Measurements from ENCODE around the gene NANS. TPM values are rescaled to one million over a fixed set of nuclear protein-coding genes. Genes with fewer than 3 reads are reported as not detected.

NANS gene
- total and polyA plus RNA-seq, 2 of the 8 experiments (the other 6 are each of a cell fraction or from before 2014, with no cell fraction given), result 56.5 to 67.3 TPM

DNA sequence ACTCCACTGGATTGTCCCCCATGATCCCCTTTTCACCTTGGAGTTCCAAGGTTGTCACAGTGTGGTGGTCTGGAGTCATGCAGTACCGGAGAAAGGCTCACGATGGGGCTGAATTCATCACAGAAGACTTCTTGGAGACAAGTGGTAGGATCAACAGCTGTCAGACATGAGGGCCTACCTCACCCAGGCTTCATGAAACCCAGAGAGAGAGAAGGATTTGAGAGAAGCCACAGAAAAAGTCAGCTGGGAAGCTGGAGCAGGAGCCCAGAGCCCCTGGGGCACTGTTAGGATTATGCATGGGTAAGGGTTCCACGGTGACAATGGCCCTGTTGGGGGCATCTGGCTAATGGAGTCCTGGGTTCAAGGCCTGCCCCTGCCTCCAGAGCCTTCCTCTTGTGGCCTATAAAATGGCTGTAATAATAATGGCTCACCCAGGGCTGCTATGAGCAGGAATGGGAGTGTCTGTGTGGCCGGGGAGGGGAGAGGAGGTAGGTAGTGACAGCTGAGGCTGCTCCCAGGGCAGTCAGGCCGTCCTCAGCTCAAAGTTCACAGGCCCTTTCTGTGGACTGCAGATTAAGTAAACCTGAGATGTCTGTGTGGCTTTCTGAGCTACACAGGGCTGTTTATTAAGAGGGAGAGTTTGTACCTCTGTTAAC, 61.6 kb downstream of the NANS start:
- no peak for DNase-seq (ENCODE audit: low read depth in 1 of 2, low spot score in 2 of 2)
- H2BK5ac ChIP-seq (ENCODE audit: low read depth, low read length), result no peak overlapping the region

More for the DNA sequence above, 61.6 kb downstream of the NANS start:
- TF ChIP-seq CTBP2 (IDR thresholded peaks at IDR 0.05; ENCODE audit: borderline replicate concordance, insufficient read depth, insufficient read length, low read length), result no peak
- peak; percentile 41 to 49; a peak in 3 of 4 replicates for TF ChIP-seq RAD21 (IDR thresholded peaks at IDR 0.05 in 1 of 2, conservative IDR thresholded peaks at IDR 0.05 in 1 of 2; ENCODE audit: low read depth in 2 of 2, low read length in 2 of 2)
- no peak for TF ChIP-seq KDM4A (IDR thresholded peaks at IDR 0.05; ENCODE audit: low read depth, low read length, severe bottlenecking)
- TF ChIP-seq, protein P1, sequence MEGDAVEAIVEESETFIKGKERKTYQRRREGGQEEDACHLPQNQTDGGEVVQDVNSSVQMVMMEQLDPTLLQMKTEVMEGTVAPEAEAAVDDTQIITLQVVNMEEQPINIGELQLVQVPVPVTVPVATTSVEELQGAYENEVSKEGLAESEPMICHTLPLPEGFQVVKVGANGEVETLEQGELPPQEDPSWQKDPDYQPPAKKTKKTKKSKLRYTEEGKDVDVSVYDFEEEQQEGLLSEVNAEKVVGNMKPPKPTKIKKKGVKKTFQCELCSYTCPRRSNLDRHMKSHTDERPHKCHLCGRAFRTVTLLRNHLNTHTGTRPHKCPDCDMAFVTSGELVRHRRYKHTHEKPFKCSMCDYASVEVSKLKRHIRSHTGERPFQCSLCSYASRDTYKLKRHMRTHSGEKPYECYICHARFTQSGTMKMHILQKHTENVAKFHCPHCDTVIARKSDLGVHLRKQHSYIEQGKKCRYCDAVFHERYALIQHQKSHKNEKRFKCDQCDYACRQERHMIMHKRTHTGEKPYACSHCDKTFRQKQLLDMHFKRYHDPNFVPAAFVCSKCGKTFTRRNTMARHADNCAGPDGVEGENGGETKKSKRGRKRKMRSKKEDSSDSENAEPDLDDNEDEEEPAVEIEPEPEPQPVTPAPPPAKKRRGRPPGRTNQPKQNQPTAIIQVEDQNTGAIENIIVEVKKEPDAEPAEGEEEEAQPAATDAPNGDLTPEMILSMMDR (IDR thresholded peaks at IDR 0.05; ENCODE audit: control extremely low read depth in 1 of 3, insufficient read depth in 1 of 3, low read depth in 1 of 3, low read length in 3 of 3), result peak; percentile 11 to 44 (median 11); a peak in 3 of 4 replicates
- ChIA-PET POLR2A (ENCODE audit: partially characterized antibody) (interaction anchor here (0.5 to 1.9 kb wide), 6 partner anchors 12 to 84 kb away, joined by 3 to 7 read pairs (median 3); no protein-coding TSS in a partner anchor), CTCF (ENCODE audit: partially characterized antibody) (interaction anchor here (1.0 to 2.2 kb wide), 16 partner anchors 13 to 146 kb away, joined by 3 to 11 read pairs (median 4); partner anchors contain the start of gene TBC1D2)
- Histone ChIP-seq H2AFZ (ENCODE audit: low read length) (peak overlapping the region; percentile 61; the same call in 1 of the 2 replicates), H3K18ac (ENCODE audit: extremely low read depth, low read length) (peak overlapping the region; percentile 96; the same call in 1 of the 2 replicates), H2AK5ac (ENCODE audit: low read depth, low read length) (no peak overlapping the region), H2BK12ac (ENCODE audit: low read depth, low read length) (no peak overlapping the region), H2BK20ac (ENCODE audit: low read length) (no peak overlapping the region; the same call in 1 of the 2 replicates), H3K36me3 (ENCODE audit: control insufficient read depth in 2 of 4, insufficient read depth in 4 of 4, low read length in 3 of 4) (no peaks in the 10 kb centered on the region), H4K8ac (ENCODE audit: extremely low read depth, insufficient read depth, low read length) (no peak overlapping the region), H3K14ac (ENCODE audit: insufficient read length) (no peak overlapping the region), H3K4me3 (ENCODE audit: extremely low read depth in 1 of 4, insufficient read depth in 2 of 4, low read depth in 3 of 4, low read length in 4 of 4) (peak overlapping the region; percentile 40 to 63 (median 54); a peak in 7 of 8 replicates), H3K4me1 (replicated peaks in 1 of 4; ENCODE audit: control insufficient read depth in 3 of 4, insufficient read depth in 4 of 4, low read length in 3 of 4) (peaks cover 0 to 8% (median 3%) of the 10 kb centered on the region in 4 experiments; a peak in 4 of 7 replicates), H4K20me1 (replicated peaks in 1 of 2; ENCODE audit: control insufficient read depth in 1 of 2, insufficient read depth in 2 of 2, low read length in 2 of 2) (no peaks in the 10 kb centered on the region), H3K56ac (replicated peaks; ENCODE audit: insufficient read length, low read depth, low read length) (no peak overlapping the region), H3K4ac (replicated peaks; ENCODE audit: insufficient read length, low read depth, low read length) (no peak overlapping the region), H3K27ac (ENCODE audit: low read depth, low read length) (no peak overlapping the region), H4K5ac (ENCODE audit: insufficient read length, low read depth, low read length) (no peak overlapping the region), H3K79me1 (ENCODE audit: low read depth, low read length) (no peaks in the 10 kb centered on the region), H3K4me2 (ENCODE audit: insufficient read depth in 1 of 2, low read depth in 2 of 2, low read length in 2 of 2) (peak overlapping the region; percentile 35 to 82), H3K79me2 (ENCODE audit: control insufficient read depth in 1 of 2, insufficient read depth in 2 of 2, low read length in 2 of 2) (no peaks in the 10 kb centered on the region), H3K9ac (replicated peaks in 1 of 4; ENCODE audit: extremely low read depth in 1 of 4, low read depth in 3 of 4, low read length in 3 of 4) (no peak overlapping the region), H4K91ac (replicated peaks; ENCODE audit: insufficient read length, low read length) (peak overlapping the region; percentile 34), H3K9me3 (ENCODE audit: insufficient read depth in 2 of 2, low read depth in 1 of 2, low read length in 1 of 2) (no peaks in the 10 kb centered on the region; a peak in 1 of 4 replicates), H2BK15ac (ENCODE audit: low read length) (peak overlapping the region; percentile 61; the same call in 1 of the 2 replicates), H3K27me3 (replicated peaks in 1 of 4; ENCODE audit: control insufficient read depth in 3 of 4, extremely low read depth in 1 of 4, insufficient read depth in 3 of 4, low read length in 3 of 4) (no peaks in the 10 kb centered on the region; a peak in 1 of 7 replicates), H3K23ac (ENCODE audit: insufficient read length) (no peak overlapping the region), H3K23me2 (ENCODE audit: low read depth, low read length) (peaks cover 7% of the 10 kb centered on the region; the same call in 1 of the 2 replicates), H2BK120ac (replicated peaks; ENCODE audit: low read depth, low read length) (no peak overlapping the region)
- WGBS, 2 experiments (ENCODE audit: extremely low coverage in 1 of 2, insufficient coverage in 1 of 2, insufficient read length in 1 of 2, insufficient replicate concordance in 2 of 2, low coverage in 1 of 2, low lambda C conversion rate in 2 of 2, missing lambda C conversion rate in 1 of 2), result 82% methylated on average over 5 of the region's 5 CpGs; no CpG with 5 or more reads in 1 of the 2 experiments
- no peak for FAIRE-seq
